H1 (cell line): ENCODE data around the gene RBM20. TPM values are rescaled to one million over a fixed set of nuclear protein-coding genes. Genes with fewer than 3 reads are reported as not detected.

Source experiments
- CTCF ChIA-PET: fragments of 300-600 bp; sonication (Branson Sonifier 250); formaldehyde crosslinking; loops from one replicate; lab custom pipeline; 2021; ENCODE audit not compliant: partially characterized antibody; lab: Charles Lee
- POLR2A ChIA-PET: fragments of 300-600 bp; sonication (Branson Sonifier 250); formaldehyde crosslinking; loops from one replicate; lab custom pipeline; 2021; ENCODE audit warnings: inconsistent platforms; ENCODE audit not compliant: partially characterized antibody; lab: Charles Lee
- DNase-seq, 2 experiments: peaks; one replicate each; pipeline versions ENCODE4 v3.0.0 to v3.0.0-alpha.2; 2010 to 2022; ENCODE audit warnings: low spot score in 2 of 2, low read depth in 1 of 2, mixed read lengths in 1 of 2
- FAIRE-seq: peaks from 2 replicates; lab custom pipeline; 2011; peaks lifted over from hg19 to GRCh38; lab: Jason Lieb, UNC
- H2AFZ ChIP-seq: 2 replicates; pipeline ENCODE4 v1.8.1; 2012; ENCODE audit warnings: low read length, inconsistent platforms
- H2AK5ac ChIP-seq: 2 replicates; pipeline ENCODE4 v1.6.1; 2013; ENCODE audit warnings: low read depth, low read length
- H2BK120ac ChIP-seq: replicated peaks from 2 replicates; pipeline ENCODE3; 2013; ENCODE audit warnings: low read depth, low read length, inconsistent platforms
- H2BK12ac ChIP-seq: 2 replicates; pipeline ENCODE4 v1.6.1; 2013; ENCODE audit warnings: low read depth, low read length
- H2BK15ac ChIP-seq: 2 replicates; pipeline ENCODE4 v1.6.1; 2013; ENCODE audit warnings: low read length
- H2BK20ac ChIP-seq: 2 replicates; pipeline ENCODE4 v1.6.1; 2013; ENCODE audit warnings: low read length
- H2BK5ac ChIP-seq: 2 replicates; pipeline ENCODE4 v1.6.1; 2013; ENCODE audit warnings: low read depth, low read length
- H3K14ac ChIP-seq: 2 replicates; pipeline ENCODE4 v1.6.1; 2013; ENCODE audit warnings: inconsistent platforms; ENCODE audit not compliant: insufficient read length
- H3K18ac ChIP-seq: 2 replicates; pipeline ENCODE4 v1.6.1; 2013; ENCODE audit warnings: low read length; ENCODE audit errors: extremely low read depth
- H3K23ac ChIP-seq: 2 replicates; pipeline ENCODE4 v1.6.1; 2013; ENCODE audit warnings: inconsistent platforms; ENCODE audit not compliant: insufficient read length
- H3K23me2 ChIP-seq: 2 replicates; pipeline ENCODE4 v1.6.1; 2013; ENCODE audit warnings: low read depth, low read length
- H3K27ac ChIP-seq: 2 replicates; pipeline ENCODE4 v1.6.1; 2011; ENCODE audit warnings: low read depth, low read length, inconsistent platforms
- H3K27me3 ChIP-seq, 4 experiments: replicated peaks in 1 of 4; 1 replicate in 1 of 4; 2 replicates in 3 of 4; pipeline versions ENCODE4 v1.6.1 to v1.8.1; 2011 to 2013; ENCODE audit warnings: low read length in 3 of 4, mild to moderate bottlenecking in 3 of 4, inconsistent platforms in 2 of 4, mixed read lengths in 2 of 4, moderate library complexity in 1 of 4; ENCODE audit not compliant: control insufficient read depth in 3 of 4, insufficient read depth in 3 of 4; ENCODE audit errors: extremely low read depth in 1 of 4
- H3K36me3 ChIP-seq, 4 experiments: 2 replicates each; pipeline versions ENCODE4 v1.6.1 to v1.8.1; 2011 to 2013; ENCODE audit warnings: mild to moderate bottlenecking in 4 of 4, low read length in 3 of 4, moderate library complexity in 2 of 4, control low read depth in 1 of 4, inconsistent platforms in 1 of 4; ENCODE audit not compliant: insufficient read depth in 4 of 4, control insufficient read depth in 2 of 4
- H3K4ac ChIP-seq: replicated peaks from 2 replicates; pipeline ENCODE3; 2013; ENCODE audit warnings: low read length, low read depth, mixed read lengths, inconsistent platforms; ENCODE audit not compliant: insufficient read length
- H3K4me1 ChIP-seq, 4 experiments: replicated peaks in 1 of 4; 1 replicate in 1 of 4; 2 replicates in 3 of 4; pipeline versions ENCODE4 v1.6.1 to v1.8.1; 2011 to 2013; ENCODE audit warnings: low read length in 3 of 4, inconsistent platforms in 2 of 4, mixed read lengths in 1 of 4; ENCODE audit not compliant: insufficient read depth in 4 of 4, control insufficient read depth in 3 of 4
- H3K4me2 ChIP-seq, 2 experiments: 2 replicates each; pipeline versions ENCODE4 v1.6.1 to v1.8.1; 2011 to 2013; ENCODE audit warnings: low read depth in 2 of 2, low read length in 2 of 2, control low read depth in 1 of 2, inconsistent platforms in 1 of 2, mild to moderate bottlenecking in 1 of 2; ENCODE audit not compliant: insufficient read depth in 1 of 2
- H3K4me3 ChIP-seq, 4 experiments: fragments of 200-600, 300-600 bp in 1 of 4; sonication (generic), shearing (Covaris generic), sonication (Bioruptor Twin) in 1 of 4; 2 replicates each; pipeline versions ENCODE4 v1.5.1 to v1.8.1; 2011 to 2016; ENCODE audit warnings: low read length in 4 of 4, low read depth in 3 of 4, control low read depth in 2 of 4, inconsistent platforms in 2 of 4, mild to moderate bottlenecking in 2 of 4, mixed read lengths in 1 of 4, moderate library complexity in 1 of 4; ENCODE audit not compliant: insufficient read depth in 2 of 4; ENCODE audit errors: extremely low read depth in 1 of 4
- H3K56ac ChIP-seq: replicated peaks from 2 replicates; pipeline ENCODE3; 2013; ENCODE audit warnings: low read depth, mild to moderate bottlenecking, mixed read lengths, low read length, inconsistent platforms; ENCODE audit not compliant: insufficient read length
- H3K79me1 ChIP-seq: 2 replicates; pipeline ENCODE4 v1.6.1; 2013; ENCODE audit warnings: low read depth, low read length, control low read depth
- H3K79me2 ChIP-seq, 2 experiments: 2 replicates each; pipeline versions ENCODE4 v1.6.1 to v1.8.1; 2012 to 2013; ENCODE audit warnings: low read length in 2 of 2, mild to moderate bottlenecking in 2 of 2, inconsistent platforms in 1 of 2; ENCODE audit not compliant: insufficient read depth in 2 of 2, control insufficient read depth in 1 of 2
- H3K9ac ChIP-seq, 4 experiments: replicated peaks in 1 of 4; 1 replicate in 1 of 4; 2 replicates in 3 of 4; pipeline versions ENCODE4 v1.6.1 to v1.8.1; 2011 to 2013; ENCODE audit warnings: low read depth in 3 of 4, low read length in 3 of 4, control low read depth in 2 of 4, mild to moderate bottlenecking in 2 of 4, moderate library complexity in 2 of 4, inconsistent platforms in 1 of 4; ENCODE audit errors: extremely low read depth in 1 of 4
- H3K9me3 ChIP-seq, 2 experiments: 2 replicates each; pipeline versions ENCODE4 v1.6.1 to v1.8.1; 2012 to 2013; ENCODE audit warnings: mild to moderate bottlenecking in 2 of 2, moderate library complexity in 2 of 2, control low read depth in 1 of 2, inconsistent platforms in 1 of 2, low read depth in 1 of 2, low read length in 1 of 2, mixed read lengths in 1 of 2; ENCODE audit not compliant: insufficient read depth in 2 of 2
- H4K20me1 ChIP-seq, 2 experiments: replicated peaks in 1 of 2; 2 replicates each; pipeline versions ENCODE3 to v1.8.1; 2011 to 2013; ENCODE audit warnings: inconsistent platforms in 2 of 2, low read length in 2 of 2, mild to moderate bottlenecking in 1 of 2; ENCODE audit not compliant: insufficient read depth in 2 of 2, control insufficient read depth in 1 of 2
- H4K5ac ChIP-seq: 2 replicates; pipeline ENCODE4 v1.6.1; 2013; ENCODE audit warnings: low read length, low read depth, mixed read lengths, inconsistent platforms; ENCODE audit not compliant: insufficient read length
- H4K8ac ChIP-seq: 2 replicates; pipeline ENCODE4 v1.8.0; 2013; ENCODE audit warnings: mild to moderate bottlenecking, moderate library complexity, low read length, inconsistent platforms; ENCODE audit not compliant: insufficient read depth; ENCODE audit errors: extremely low read depth
- H4K91ac ChIP-seq: replicated peaks from 2 replicates; pipeline ENCODE3; 2013; ENCODE audit warnings: low read length, mixed read lengths, inconsistent platforms; ENCODE audit not compliant: insufficient read length
- CBX5 ChIP-seq: fragments of 300-800, 300-1000 bp; sonication (generic); IDR thresholded peaks from 2 replicates; pipeline ENCODE4 v1.7.1; 2016; ENCODE audit warnings: antibody characterized with exemption, low read length, low read depth
- KDM4A ChIP-seq: IDR thresholded peaks from one replicate; pipeline ENCODE4 v1.7.1; 2012; ENCODE audit warnings: low read depth, mild to moderate bottlenecking, moderate library complexity, low read length, inconsistent platforms; ENCODE audit not compliant: severe bottlenecking
- SP4 ChIP-seq: IDR thresholded peaks from 2 replicates; pipeline ENCODE4 v1.6.1; 2012; ENCODE audit warnings: low read length, inconsistent platforms
- TAF1 ChIP-seq: IDR thresholded peaks from 2 replicates; pipeline ENCODE4 v1.6.1; 2011; ENCODE audit warnings: mild to moderate bottlenecking, low read depth, low read length
- TCF12 ChIP-seq: IDR thresholded peaks from 2 replicates; pipeline ENCODE4 v1.6.1; 2011; ENCODE audit warnings: low read depth, mild to moderate bottlenecking, low read length
- ZNF274 ChIP-seq: IDR thresholded peaks from 2 replicates; pipeline ENCODE4 v1.7.0; 2012; ENCODE audit warnings: low read length, borderline replicate concordance; ENCODE audit errors: extremely low read depth
- WGBS, 2 experiments: shearing (Covaris generic) in 1 of 2; methylation state at CpG; one replicate each; pipeline versions ENCODE4 v1.1.6 to v1.1.7; 2013 to 2015; ENCODE audit warnings: low lambda C conversion rate in 2 of 2, mixed read lengths in 2 of 2, inconsistent platforms in 1 of 2, low coverage in 1 of 2, missing lambda C conversion rate in 1 of 2; ENCODE audit not compliant: insufficient replicate concordance in 2 of 2, insufficient coverage in 1 of 2, insufficient read length in 1 of 2; ENCODE audit errors: extremely low coverage in 1 of 2, missing lambda C conversion rate in 1 of 2; 5-methylcytosine and 5-hydroxymethylcytosine counted together
- polyA plus RNA-seq, 7 experiments: library from polyadenylated mRNA; depleted of rRNA in 3 of 7; stranded (reverse) in 5 of 7; unstranded in 2 of 7; fragments of >200 nt in 5 of 7; fragments of 200-250 nt in 2 of 7; gene quantifications; 1 replicate in 5 of 7; 2 replicates in 1 of 7; 4 replicates in 1 of 7; pipeline versions ENCODE4 v1.2.1 to v1.2.3, GENCODE V29; 2011 to 2013; ENCODE audit warnings: missing spikeins in 2 of 7, mixed read lengths in 2 of 7
- total RNA-seq: library from RNA; stranded (reverse); fragmentation: NEBNext Ultra II Directional; extraction: Animal tissue kit (Norgen Biotek cat#: 25700); gene quantifications from 2 replicates; pipeline ENCODE4 v1.2.1, GENCODE V29; 2021

The RBM20 gene
- total and polyA plus RNA-seq, 2 of the 8 experiments (the other 6 are each of a cell fraction or from before 2014, with no cell fraction given), result 0.05 to 0.63 TPM

DNA sequence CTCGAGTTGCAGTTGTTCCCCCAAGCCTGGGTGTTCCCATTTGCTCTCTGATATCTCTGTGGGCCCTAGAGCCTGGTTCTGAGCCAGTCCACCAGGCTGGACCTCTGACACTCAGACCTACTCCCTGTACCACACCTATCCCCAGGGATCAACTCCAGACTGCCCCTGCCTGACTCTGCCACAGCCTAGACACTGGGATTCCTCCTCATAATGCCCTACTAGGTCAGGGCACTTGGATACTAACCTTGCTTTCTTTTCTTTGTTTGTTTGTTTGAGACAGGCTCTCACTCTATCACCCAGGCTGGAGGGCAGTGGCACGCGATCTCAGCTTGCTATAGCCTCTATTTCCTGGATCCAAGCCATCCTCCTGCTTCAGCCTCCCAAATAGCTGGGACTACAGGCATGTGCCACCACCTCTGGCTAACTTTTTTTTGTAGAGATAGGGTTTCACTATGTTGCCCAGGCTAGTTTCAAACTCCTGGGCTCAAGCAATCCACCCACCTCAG lies 196.8 kb downstream of the RBM20 start:
- no peak overlapping the region for H3K4me3 ChIP-seq
- no peak overlapping the region for H2BK120ac ChIP-seq
- no peak overlapping the region for H4K8ac ChIP-seq
- H3K4me1 ChIP-seq, result no peaks in the 10 kb centered on the region; a peak in 1 of 7 replicates
- 0 out of 2 replicates have a peak overlapping the region, but pooled peaks have one; percentile 17 for H2BK12ac ChIP-seq
- no peak overlapping the region for H3K9ac ChIP-seq
- ChIA-PET POLR2A (interaction anchor here (1.2 kb wide), 1 partner anchor 20 kb away, joined by 3 read pairs; no protein-coding TSS in a partner anchor), CTCF (interaction anchor here (1.2 kb wide), 1 partner anchor 37 kb away, joined by 4 read pairs; no protein-coding TSS in a partner anchor)
- DNase-seq, result no peak
- H2AK5ac ChIP-seq, result no peak overlapping the region
- no peak overlapping the region for H3K4ac ChIP-seq
- H3K14ac ChIP-seq, result no peak overlapping the region
- no peak overlapping the region for H2BK5ac ChIP-seq
- H3K18ac ChIP-seq, result no peak overlapping the region
- H3K79me1 ChIP-seq, result no peaks in the 10 kb centered on the region
- H3K27ac ChIP-seq, result no peak overlapping the region
- H2BK15ac ChIP-seq, result no peak overlapping the region
- no peaks in the 10 kb centered on the region for H4K20me1 ChIP-seq
- no peak for FAIRE-seq
- no peak overlapping the region for H4K91ac ChIP-seq
- H3K9me3 ChIP-seq, result no peaks in the 10 kb centered on the region
- H3K79me2 ChIP-seq, result no peaks in the 10 kb centered on the region
- no peak for TF ChIP-seq TAF1
- TF ChIP-seq CBX5, result no peak
- TF ChIP-seq SP4, result no peak
- no peak for TF ChIP-seq ZNF274
- no peak for TF ChIP-seq TCF12
- no peak for TF ChIP-seq KDM4A
- no peak overlapping the region for H2AFZ ChIP-seq
- H3K23ac ChIP-seq, result no peak overlapping the region
- no peak overlapping the region for H3K56ac ChIP-seq
- WGBS, 2 experiments, result 93% methylated on average over 3 of the region's 3 CpGs; no CpG with 5 or more reads in 1 of the 2 experiments
- H3K23me2 ChIP-seq, result no peaks in the 10 kb centered on the region
- no peak overlapping the region for H2BK20ac ChIP-seq
- H4K5ac ChIP-seq, result no peak overlapping the region
- no peaks in the 10 kb centered on the region for H3K36me3 ChIP-seq
- H3K4me2 ChIP-seq, result no peak overlapping the region
- no peaks in the 10 kb centered on the region for H3K27me3 ChIP-seq
